HepG2 (cell line): Measurements from ENCODE around the gene ZNF544.

ENCODE experiments used
- JUNB ChIP-seq: sonication (generic); formaldehyde crosslinking; IDR thresholded peaks from 2 replicates; pipeline ENCODE4 v1.8.0; 2022; ENCODE audit warnings: missing genetic modification reagents, mild to moderate bottlenecking, borderline replicate concordance
- KDM5B ChIP-seq: sonication (generic); formaldehyde crosslinking; IDR thresholded peaks from 2 replicates; pipeline ENCODE4 v1.4.0; 2020; ENCODE audit warnings: missing genetic modification reagents, mild to moderate bottlenecking, borderline replicate concordance
- ZNF781 ChIP-seq: sonication (generic); formaldehyde crosslinking; IDR thresholded peaks from 2 replicates; pipeline ENCODE4 v1.5.1; 2020; ENCODE audit warnings: borderline replicate concordance, mild to moderate bottlenecking, missing genetic modification reagents; ENCODE audit errors: not compliant biosample characterization

- no peak for TF ChIP-seq KDM5B (CRISPR knock-in tag)
- no peak for TF ChIP-seq JUNB
- no peak for TF ChIP-seq ZNF781 (CRISPR knock-in tag)
Observed at GRCh38 chr19:58300620-58301019, 71.9 kb downstream of the ZNF544 start.
